Common myeloid progenitor, CD34-positive (primary cell): ENCODE results near the gene HSBP1.

Experiments used
- CTCF ChIA-PET: fragments of 350-600 bp; sonication (Branson Sonifier 250); formaldehyde crosslinking; loops from one replicate; lab custom pipeline; 2021; ENCODE audit warnings: antibody characterized with exemption; lab: Charles Lee
- POLR2A ChIA-PET: fragments of 350-600 bp; sonication (Branson Sonifier 250); formaldehyde crosslinking; loops from one replicate; lab custom pipeline; 2021; ENCODE audit warnings: antibody characterized with exemption; lab: Charles Lee
- DNase-seq, 3 donors: peaks; one replicate each; pipeline versions ENCODE4 v3.0.0 to v3.0.0-alpha.2; 2013
- H3K27ac ChIP-seq, 2 experiments: 1 replicate in 1 of 2; 2 replicates in 1 of 2; pipeline ENCODE4 v1.7.0; 2013; ENCODE audit warnings: inconsistent platforms in 2 of 2, low read length in 2 of 2, mild to moderate bottlenecking in 2 of 2, low read depth in 1 of 2, moderate library complexity in 1 of 2; ENCODE audit not compliant: severe bottlenecking in 2 of 2, insufficient read depth in 1 of 2, poor library complexity in 1 of 2
- H3K27me3 ChIP-seq, 5 experiments: replicated peaks in 2 of 5; 1 replicate in 3 of 5; 2 replicates in 2 of 5; pipeline versions ENCODE4 v1.6.1 to v1.7.0; 2013; ENCODE audit warnings: low read length in 4 of 5, mild to moderate bottlenecking in 2 of 5, moderate library complexity in 2 of 5, inconsistent platforms in 1 of 5; ENCODE audit not compliant: insufficient read depth in 5 of 5, control insufficient read depth in 4 of 5
- H3K36me3 ChIP-seq, 4 experiments: 1 replicate in 2 of 4; 2 replicates in 2 of 4; pipeline versions ENCODE4 v1.6.1 to v1.7.0; 2013; ENCODE audit warnings: low read length in 3 of 4, control low read depth in 1 of 4, mild to moderate bottlenecking in 1 of 4; ENCODE audit not compliant: control insufficient read depth in 4 of 4, insufficient read depth in 4 of 4
- H3K4me1 ChIP-seq, 4 experiments: 1 replicate in 3 of 4; 2 replicates in 1 of 4; pipeline versions ENCODE4 v1.6.1 to v1.7.1; 2013; ENCODE audit warnings: low read length in 3 of 4, mild to moderate bottlenecking in 3 of 4, control low read depth in 1 of 4, inconsistent platforms in 1 of 4, moderate library complexity in 1 of 4; ENCODE audit not compliant: control insufficient read depth in 4 of 4, insufficient read depth in 4 of 4; ENCODE audit errors: control extremely low read depth in 1 of 4
- H3K4me3 ChIP-seq, 7 experiments: 1 replicate in 4 of 7; 2 replicates in 3 of 7; pipeline versions ENCODE4 v1.5.1 to v1.7.0; 2013; ENCODE audit warnings: mild to moderate bottlenecking in 7 of 7, low read length in 6 of 7, moderate library complexity in 6 of 7, inconsistent platforms in 2 of 7, low read depth in 2 of 7, control low read depth in 1 of 7; ENCODE audit not compliant: insufficient read depth in 4 of 7, control insufficient read depth in 1 of 7; ENCODE audit errors: extremely low read depth in 1 of 7
- H3K9me3 ChIP-seq, 5 experiments: 1 replicate in 4 of 5; 2 replicates in 1 of 5; pipeline versions ENCODE4 v1.6.1 to v1.7.1; 2013; ENCODE audit warnings: low read length in 4 of 5, mild to moderate bottlenecking in 2 of 5, inconsistent platforms in 1 of 5, low read depth in 1 of 5, moderate library complexity in 1 of 5; ENCODE audit not compliant: control insufficient read depth in 4 of 5, insufficient read depth in 2 of 5; ENCODE audit errors: control extremely low read depth in 1 of 5
- WGBS: methylation state at CpG from one replicate; pipeline ENCODE4 v1.1.5; 2013; ENCODE audit not compliant: insufficient coverage; 5-methylcytosine and 5-hydroxymethylcytosine counted together

HSBP1 gene

DNA sequence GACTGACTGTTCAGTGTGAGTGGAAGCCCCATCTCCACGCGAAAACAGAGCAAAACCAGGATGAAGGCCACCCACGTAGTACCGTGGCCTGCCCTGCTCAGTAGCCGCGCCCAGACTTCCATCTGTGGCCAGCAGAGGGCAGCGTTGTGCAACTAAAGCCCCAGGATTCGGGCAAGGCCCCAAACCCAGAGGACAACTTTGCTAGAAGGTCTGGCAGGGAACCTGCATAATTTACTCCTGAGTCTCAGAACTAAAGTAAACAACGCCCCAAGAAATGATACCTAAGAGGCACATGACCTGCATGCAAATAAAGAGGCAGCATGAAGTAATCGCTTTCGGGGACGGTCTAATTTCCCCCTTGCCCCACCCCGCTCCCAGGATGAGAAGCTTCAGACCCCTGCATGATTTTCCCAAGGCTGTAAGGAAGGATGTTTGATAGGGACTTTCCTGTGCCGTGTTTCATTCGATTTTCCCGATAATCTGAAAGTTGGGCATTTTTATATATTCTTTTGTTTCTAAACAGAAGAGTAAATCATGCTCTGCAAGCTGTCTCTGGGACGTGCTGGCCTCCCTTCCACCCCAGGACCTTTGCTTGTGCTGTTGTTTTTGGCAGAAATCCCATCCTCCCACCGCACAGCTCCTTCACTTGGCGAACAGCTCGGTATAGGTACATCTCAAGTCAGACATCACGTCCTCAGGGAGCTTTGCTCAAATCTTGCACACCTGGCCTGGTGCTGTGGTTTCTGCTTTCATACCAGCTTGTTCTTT is 18.6 kb downstream of the HSBP1 start:
- 53% methylated on average over 17 of the region's 21 CpGs for WGBS
- no peaks in the 10 kb centered on the region for H3K36me3 ChIP-seq
- no peaks in the 10 kb centered on the region for H3K9me3 ChIP-seq
- no peak overlapping the region for H3K27ac ChIP-seq
- no peaks in the 10 kb centered on the region for H3K27me3 ChIP-seq
- H3K4me1 ChIP-seq, result peaks cover 0 to 3% (median under 1%) of the 10 kb centered on the region in 4 experiments
- H3K4me3 ChIP-seq, result no peak overlapping the region
- ChIA-PET CTCF (interaction anchor here (0.7 to 5.0 kb wide), 16 partner anchors 10 to 240 kb away, joined by 3 to 41 read pairs (median 5); no protein-coding TSS in a partner anchor), POLR2A (interaction anchor here (0.7 kb wide), 1 partner anchor 611 kb away, joined by 3 read pairs; no protein-coding TSS in a partner anchor)
- DNase-seq, result peak; percentile 67 to 83 (median 79)

DNA sequence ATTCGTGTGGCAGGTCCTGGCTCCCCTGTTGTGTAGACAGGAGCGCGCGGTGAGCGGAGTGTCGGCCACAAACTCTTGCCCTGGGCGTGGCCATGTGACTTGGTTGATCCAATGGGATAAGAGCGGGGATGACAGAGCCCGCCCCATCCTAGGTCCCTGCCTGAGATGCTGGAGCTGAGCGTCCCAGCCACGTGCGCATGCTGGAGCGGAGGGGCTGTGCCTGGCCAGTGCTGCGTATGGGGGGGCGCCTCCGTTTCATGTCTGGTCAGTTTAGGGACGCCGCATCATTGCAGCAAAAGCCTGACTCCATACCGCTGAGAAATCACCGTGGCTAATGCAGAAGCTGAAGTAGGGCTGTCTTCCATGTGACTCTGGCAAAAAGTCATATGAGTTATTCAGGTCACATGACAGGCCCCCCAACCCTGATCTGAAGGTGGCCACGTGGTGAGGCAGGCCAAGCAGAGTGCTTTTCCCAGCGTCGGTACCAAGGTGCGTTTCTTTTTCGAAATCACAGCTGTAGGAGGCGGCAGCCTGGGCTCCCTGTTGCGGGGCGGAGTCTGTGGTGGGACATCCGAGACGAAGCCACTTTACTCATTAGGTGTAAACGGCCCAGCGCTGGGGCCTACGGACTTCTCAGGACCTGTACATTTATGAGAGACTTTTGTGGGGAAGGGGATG is 22.5 kb downstream of the HSBP1 start:
- Histone ChIP-seq H3K4me3 (no peak overlapping the region), H3K9me3 (no peaks in the 10 kb centered on the region), H3K36me3 (no peaks in the 10 kb centered on the region), H3K27me3 (no peaks in the 10 kb centered on the region), H3K4me1 (peaks cover 10 to 23% (median 15%) of the 10 kb centered on the region in 4 experiments), H3K27ac (no peak overlapping the region)
- CTCF ChIA-PET, result no interaction called here
- WGBS, result 95% methylated on average over 30 of the region's 33 CpGs
- no peak for DNase-seq
- POLR2A ChIA-PET, result no interaction called here

DNA sequence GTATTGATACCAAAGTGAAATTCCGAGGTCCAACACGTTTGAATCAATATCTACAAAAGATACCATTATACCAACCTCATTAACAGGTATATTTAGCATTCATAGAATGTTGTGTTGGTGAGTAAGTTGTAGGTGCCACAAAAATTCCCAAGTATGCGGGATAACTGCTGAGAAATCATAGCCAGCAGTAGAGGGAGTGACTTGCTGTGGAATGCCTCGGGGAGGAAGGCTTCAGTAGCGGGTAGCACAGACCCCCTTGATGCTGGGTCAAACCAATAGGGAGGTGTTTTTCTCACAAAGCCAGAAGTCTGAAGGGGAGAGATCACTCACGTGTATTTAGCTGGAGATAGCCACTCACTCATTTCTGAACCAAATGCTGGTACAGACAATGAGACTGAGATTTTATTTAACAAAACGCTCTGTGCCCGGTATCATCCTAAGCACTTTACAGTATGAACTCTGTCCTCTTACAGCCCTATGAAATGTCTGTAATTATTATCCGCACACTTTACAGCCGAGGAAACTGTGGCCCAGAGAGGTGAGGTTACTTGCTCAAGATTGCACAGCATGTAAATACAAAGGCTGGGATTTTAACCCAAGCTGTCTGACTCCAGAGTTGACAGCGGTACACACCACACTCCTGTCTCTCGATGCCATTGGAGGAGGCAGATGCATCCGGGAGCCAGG is 23.1 kb downstream of the HSBP1 start:
- 97% methylated on average over 11 of the region's 13 CpGs for WGBS
- Histone ChIP-seq H3K36me3 (no peaks in the 10 kb centered on the region), H3K27me3 (no peaks in the 10 kb centered on the region), H3K9me3 (no peaks in the 10 kb centered on the region), H3K4me1 (peaks cover 15 to 30% (median 21%) of the 10 kb centered on the region in 4 experiments), H3K4me3 (no peak overlapping the region), H3K27ac (no peak overlapping the region)
- no peak for DNase-seq
- ChIA-PET POLR2A (no interaction called here), CTCF (no interaction called here)

DNA sequence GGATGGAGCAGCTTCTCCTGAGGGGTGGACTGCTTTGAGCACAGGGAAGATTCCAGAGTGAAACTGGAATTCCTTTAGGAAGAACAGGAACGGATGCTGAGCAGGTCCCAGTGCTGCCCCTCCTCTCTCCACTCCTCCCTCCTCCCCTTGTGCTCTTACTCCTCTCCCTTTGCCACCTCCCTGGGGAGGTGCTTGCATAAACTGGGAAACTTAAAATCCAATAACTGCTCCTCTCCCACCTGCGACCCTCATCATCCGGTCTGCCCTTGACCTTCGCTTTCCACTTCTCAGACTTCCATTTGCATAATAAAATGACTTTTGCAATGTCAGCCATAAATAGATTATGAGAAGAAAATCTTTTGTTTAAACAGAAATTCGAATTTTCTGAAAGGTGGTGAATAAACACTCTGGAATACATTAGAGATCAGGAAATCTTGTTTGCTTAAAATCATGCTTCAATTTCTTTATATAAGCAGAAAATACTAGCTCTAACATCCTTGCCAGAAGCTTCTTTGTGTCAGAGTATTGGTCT is 23.7 kb downstream of the HSBP1 start:
- no peaks in the 10 kb centered on the region for H3K27me3 ChIP-seq
- H3K4me3 ChIP-seq, result no peak overlapping the region
- H3K36me3 ChIP-seq, result no peaks in the 10 kb centered on the region
- H3K27ac ChIP-seq, result no peak overlapping the region
- peaks cover 18 to 34% (median 26%) of the 10 kb centered on the region in 4 experiments for H3K4me1 ChIP-seq
- DNase-seq, result no peak
- no CpG with 5 or more reads among the region's 5 CpGs for WGBS
- POLR2A ChIA-PET, result no interaction called here
- CTCF ChIA-PET, result no interaction called here
- no peaks in the 10 kb centered on the region for H3K9me3 ChIP-seq

DNA sequence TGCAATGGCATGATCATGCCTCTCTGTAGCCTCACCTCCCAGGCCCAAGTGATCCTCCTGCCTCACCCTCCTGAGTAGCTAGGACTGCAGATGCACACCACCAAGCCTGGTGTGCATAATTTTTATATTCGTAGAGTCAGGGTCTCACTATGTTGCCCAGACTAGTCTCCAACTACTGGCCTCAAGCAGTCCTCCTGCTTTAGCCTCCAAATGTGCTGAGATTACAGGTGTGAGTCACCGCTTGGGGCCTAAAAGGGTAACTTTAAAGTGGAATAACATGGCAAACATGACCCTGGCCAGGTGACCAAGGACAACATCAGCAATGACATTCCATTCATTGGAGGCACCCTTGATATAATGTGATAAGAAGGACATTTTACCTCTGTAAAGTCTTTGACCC is 26.1 kb downstream of the HSBP1 start:
- Histone ChIP-seq H3K27me3 (no peaks in the 10 kb centered on the region), H3K36me3 (no peaks in the 10 kb centered on the region), H3K9me3 (no peaks in the 10 kb centered on the region), H3K4me3 (no peak overlapping the region), H3K4me1 (peaks cover 18 to 39% (median 29%) of the 10 kb centered on the region in 4 experiments), H3K27ac (no peak overlapping the region)
- no peak for DNase-seq
- POLR2A ChIA-PET, result no interaction called here
- 100% methylated on average over 1 of the region's 2 CpGs for WGBS
- CTCF ChIA-PET, result no interaction called here

DNA sequence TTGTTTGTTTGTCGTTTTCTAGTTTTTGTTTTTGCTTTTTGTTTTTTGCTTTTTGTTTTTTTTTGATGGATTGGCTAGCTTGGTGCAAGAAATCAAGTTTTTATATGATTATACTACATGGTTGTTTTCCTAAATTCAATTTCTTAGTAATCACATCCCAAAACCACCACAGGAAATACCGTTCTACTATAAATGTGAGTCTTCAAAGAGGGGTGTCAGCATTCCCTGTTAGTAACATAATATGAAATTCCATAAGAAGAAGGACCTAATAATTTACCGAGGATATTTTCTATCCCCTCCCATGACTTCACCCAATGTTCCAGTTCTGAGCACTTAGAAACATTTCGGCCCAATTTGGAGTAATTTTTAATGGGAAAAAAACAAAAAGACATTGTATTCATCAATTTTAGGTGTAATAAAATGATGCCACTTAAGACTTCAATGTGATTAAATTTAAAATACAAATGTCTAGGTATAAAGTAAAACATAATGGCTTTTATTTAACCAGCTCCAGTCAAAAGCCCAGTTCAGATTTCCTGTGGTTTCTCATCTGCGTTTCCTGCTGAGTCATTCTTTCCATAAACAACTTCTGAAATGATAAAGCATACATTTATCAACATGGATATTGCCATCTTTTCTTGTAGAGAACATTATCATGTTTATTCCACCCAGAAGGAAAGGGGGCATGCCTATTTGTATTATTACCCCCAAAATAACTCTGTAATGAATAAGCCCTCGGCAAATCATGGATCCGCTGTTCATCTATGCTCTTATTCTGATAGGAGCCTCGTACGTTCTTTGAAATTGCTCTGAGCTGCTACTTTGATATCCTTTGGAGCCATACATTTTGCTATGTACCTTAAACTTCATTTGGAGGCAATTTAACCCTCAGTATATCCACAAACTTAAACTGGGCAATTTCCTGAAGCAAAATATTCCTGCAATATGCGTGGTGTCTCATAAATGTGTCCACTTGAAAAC is 28.1 kb downstream of the HSBP1 start:
- H3K27ac ChIP-seq, result peak overlapping the region in 1 of 2 experiments; percentile 30
- H3K36me3 ChIP-seq, result no peaks in the 10 kb centered on the region
- peak; percentile 73 to 93 (median 91) for DNase-seq
- WGBS, result 26% methylated on average over 7 of the region's 10 CpGs
- ChIA-PET CTCF (interaction anchor here (0.9 to 2.5 kb wide), 3 partner anchors 9 to 118 kb away, joined by 3 to 11 read pairs (median 4); no protein-coding TSS in a partner anchor), POLR2A (interaction anchor here (0.7 kb wide), 1 partner anchor 25 kb away, joined by 3 read pairs; no protein-coding TSS in a partner anchor)
- peaks cover 18 to 39% (median 29%) of the 10 kb centered on the region in 4 experiments for H3K4me1 ChIP-seq
- H3K4me3 ChIP-seq, result peak overlapping the region in 2 of 7 experiments; percentile 9 to 20
- H3K27me3 ChIP-seq, result no peaks in the 10 kb centered on the region
- no peaks in the 10 kb centered on the region for H3K9me3 ChIP-seq
